Measurements from ENCODE around the gene MFSD11. TPM values are rescaled to one million over a fixed set of nuclear protein-coding genes. Genes with fewer than 3 reads are reported as not detected.

Gene MFSD11
- total RNA-seq, 6 donors from 2014 or later, result 23.9 to 49.2 (median 34.4) TPM

- H3K4me3 ChIP-seq, result no peak overlapping the region
- no peak for TF ChIP-seq POLR2AphosphoS5 (IDR thresholded peaks at IDR 0.05)
- no peak for TF ChIP-seq EP300 (IDR thresholded peaks at IDR 0.05)
- TF ChIP-seq POLR2A (IDR thresholded peaks at IDR 0.05), result no peak
- no peak for TF ChIP-seq CTCF (IDR thresholded peaks at IDR 0.05)
- no peak for DNase-seq
- peak in 1 of 2 donors; percentile 18 for ATAC-seq (ENCODE audit: low FRiP score in 2 of 2)
- H3K27ac ChIP-seq, result peak overlapping the region; percentile 75 to 89 (median 84)
- H3K9me3 ChIP-seq, result no peaks in the 10 kb centered on the region
- WGBS, 2 donors, result 35 to 64% methylated on average over 6 of the region's 6 CpGs
- peaks cover 35 to 87% (median 69%) of the 10 kb centered on the region in 4 donors for H3K36me3 ChIP-seq
- peaks cover 23 to 34% (median 26%) of the 10 kb centered on the region in 4 donors for H3K4me1 ChIP-seq
- no peaks in the 10 kb centered on the region for H3K27me3 ChIP-seq
These were observed 21.1 kb upstream of the MFSD11 start for GRCh38 chr17:76716839-76717215.

- TF ChIP-seq POLR2A (IDR thresholded peaks at IDR 0.05) (no peak), POLR2AphosphoS5 (IDR thresholded peaks at IDR 0.05) (no peak), CTCF (IDR thresholded peaks at IDR 0.05) (no peak), EP300 (IDR thresholded peaks at IDR 0.05) (no peak)
- Histone ChIP-seq H3K9me3 (no peaks in the 10 kb centered on the region), H3K36me3 (peaks cover 44 to 92% (median 78%) of the 10 kb centered on the region in 4 donors), H3K27ac (no peak overlapping the region), H3K27me3 (no peaks in the 10 kb centered on the region), H3K4me1 (peaks cover 23 to 43% (median 29%) of the 10 kb centered on the region in 4 donors), H3K4me3 (no peak overlapping the region)
- ATAC-seq (ENCODE audit: low FRiP score in 2 of 2), result no peak
- WGBS, 2 donors, result 90 to 91% methylated on average over 16 of the region's 16 CpGs
- DNase-seq, result peak in 1 of 2 donors; percentile 20
These were observed 19.4 kb upstream of the MFSD11 start for GRCh38 chr17:76718516-76718915.

- H3K4me1 ChIP-seq, result peaks cover 36 to 52% (median 38%) of the 10 kb centered on the region in 4 donors
- no peak overlapping the region for H3K4me3 ChIP-seq
- DNase-seq (peak in 1 of 2 donors; percentile 3), ATAC-seq (ENCODE audit: low FRiP score in 2 of 2) (no peak)
- H3K9me3 ChIP-seq, result no peaks in the 10 kb centered on the region
- no peak overlapping the region for H3K27ac ChIP-seq
- 95 to 96% methylated on average over 8 to 9 of the region's 9 CpGs for WGBS, 2 donors
- H3K36me3 ChIP-seq, result peaks cover 53 to 97% (median 86%) of the 10 kb centered on the region in 4 donors
- H3K27me3 ChIP-seq, result no peaks in the 10 kb centered on the region
- TF ChIP-seq CTCF (IDR thresholded peaks at IDR 0.05) (no peak), EP300 (IDR thresholded peaks at IDR 0.05) (no peak), POLR2AphosphoS5 (IDR thresholded peaks at IDR 0.05) (no peak), POLR2A (IDR thresholded peaks at IDR 0.05) (no peak)
These were observed 17.7 kb upstream of the MFSD11 start for GRCh38 chr17:76720211-76720610.

GRCh38 chr17:76720941-76721340 lies 17.0 kb upstream of the MFSD11 start:
- WGBS, 2 donors, result 91 to 99% methylated on average over 9 of the region's 9 CpGs
- Histone ChIP-seq H3K36me3 (peaks cover 53 to 93% (median 82%) of the 10 kb centered on the region in 4 donors), H3K27me3 (no peaks in the 10 kb centered on the region), H3K27ac (no peak overlapping the region), H3K4me3 (no peak overlapping the region), H3K9me3 (no peaks in the 10 kb centered on the region), H3K4me1 (peaks cover 32 to 49% (median 36%) of the 10 kb centered on the region in 4 donors)
- ATAC-seq (ENCODE audit: low FRiP score in 2 of 2), result no peak
- DNase-seq, result peak in 1 of 2 donors; percentile 18
- TF ChIP-seq POLR2A (IDR thresholded peaks at IDR 0.05) (no peak), CTCF (IDR thresholded peaks at IDR 0.05) (no peak), EP300 (IDR thresholded peaks at IDR 0.05) (no peak), POLR2AphosphoS5 (IDR thresholded peaks at IDR 0.05) (no peak)

GRCh38 chr17:76721463-76721862 lies 16.5 kb upstream of the MFSD11 start:
- no peak overlapping the region for H3K27ac ChIP-seq
- H3K36me3 ChIP-seq, result peaks cover 53 to 88% (median 78%) of the 10 kb centered on the region in 4 donors
- ATAC-seq (ENCODE audit: low FRiP score in 2 of 2) (no peak), DNase-seq (no peak)
- H3K4me1 ChIP-seq, result peaks cover 28 to 44% (median 32%) of the 10 kb centered on the region in 4 donors
- 92 to 93% methylated on average over 10 of the region's 10 CpGs for WGBS, 2 donors
- H3K9me3 ChIP-seq, result no peaks in the 10 kb centered on the region
- no peaks in the 10 kb centered on the region for H3K27me3 ChIP-seq
- no peak for TF ChIP-seq POLR2AphosphoS5 (IDR thresholded peaks at IDR 0.05)
- no peak for TF ChIP-seq CTCF (IDR thresholded peaks at IDR 0.05)
- TF ChIP-seq POLR2A (IDR thresholded peaks at IDR 0.05), result no peak
- no peak overlapping the region for H3K4me3 ChIP-seq

All from upper lobe of left lung (tissue), 6 donors.